GM12878 (cell line): ENCODE data around the gene TMEM214. TPM values are rescaled to one million over a fixed set of nuclear protein-coding genes. Genes with fewer than 3 reads are reported as not detected.
A peak's percentile ranks its signal among the peaks of the same experiment; 100 is the strongest.

Source experiments
- ATAC-seq: fragments of 200-7000 bp; cut with Tn5 transposase; 3 replicates; pipeline ENCODE4 v1.9.1; 2020; ENCODE audit warnings: mild to moderate bottlenecking, moderate library complexity
- BruUV-seq: library from RNA; stranded (reverse); fragments of 400-500 nt; replicated peaks from 2 replicates; lab custom pipeline; 2021; lab: Mats Ljungman, UMichigan
- CTCF ChIA-PET: fragments of 300-600 bp; sonication (Branson Sonifier 250); formaldehyde crosslinking; extraction: SDS; loops from one replicate; lab custom pipeline; 2021; ENCODE audit warnings: inconsistent platforms; lab: Yijun Ruan, JAX
- POLR2A ChIA-PET: fragments of 350-600 bp; formaldehyde crosslinking; extraction: SDS; loops from one replicate; lab custom pipeline; 2021; ENCODE audit warnings: inconsistent platforms; lab: Charles Lee
- RAD21 ChIA-PET: fragments of 300-600 bp; sonication (Branson Sonifier 250); formaldehyde crosslinking; loops from one replicate; lab custom pipeline; 2023; ENCODE audit warnings: antibody characterized with exemption; ENCODE audit not compliant: unreplicated experiment; lab: Charles Lee
- SMC1A ChIA-PET: fragments of 300-600 bp; sonication (Branson Sonifier 250); formaldehyde crosslinking; loops from one replicate; lab custom pipeline; 2023; ENCODE audit not compliant: unreplicated experiment, uncharacterized antibody; lab: Charles Lee
- DNase-seq: peaks from one replicate; pipeline ENCODE4 v3.0.0-alpha.2; 2011; ENCODE audit warnings: low read depth, low spot score
- FAIRE-seq: peaks from 3 replicates; lab custom pipeline; 2011; peaks lifted over from hg19 to GRCh38; lab: Jason Lieb, UNC
- H2AFZ ChIP-seq: 2 replicates; pipeline ENCODE4 v1.6.0; 2011; ENCODE audit warnings: low read depth, low read length, control low read depth; ENCODE audit not compliant: control insufficient read depth
- H3K27ac ChIP-seq: 2 replicates; pipeline ENCODE4 v1.5.1; 2011; ENCODE audit warnings: control low read depth; ENCODE audit not compliant: control insufficient read depth, insufficient read depth
- H3K27me3 ChIP-seq, 2 experiments: replicated peaks in 1 of 2; 2 replicates each; pipeline versions ENCODE4 v1.6.0 to v1.6.1; 2011; ENCODE audit warnings: low read length in 1 of 2; ENCODE audit not compliant: control insufficient read depth in 2 of 2, insufficient read depth in 2 of 2
- H3K36me3 ChIP-seq, 2 experiments: 2 replicates each; pipeline ENCODE4 v1.5.1; 2011; ENCODE audit warnings: low read length in 1 of 2; ENCODE audit not compliant: control insufficient read depth in 2 of 2, insufficient read depth in 2 of 2
- H3K4me1 ChIP-seq: 2 replicates; pipeline ENCODE4 v1.6.1; 2011; ENCODE audit warnings: mild to moderate bottlenecking, low read length, moderate library complexity, mixed read lengths; ENCODE audit not compliant: control insufficient read depth, insufficient read depth
- H3K4me2 ChIP-seq: 2 replicates; pipeline ENCODE4 v1.6.0; 2011; ENCODE audit warnings: control low read depth; ENCODE audit not compliant: control insufficient read depth, insufficient read depth
- H3K4me3 ChIP-seq: fragments of 200-600 bp; sonication (generic); 2 replicates; pipeline ENCODE4 v1.5.1; 2016
- H3K79me2 ChIP-seq: 2 replicates; pipeline ENCODE4 v1.6.0; 2011; ENCODE audit warnings: low read length; ENCODE audit not compliant: control insufficient read depth, insufficient read depth
- H3K9ac ChIP-seq: 2 replicates; pipeline ENCODE4 v1.8.0; 2011; ENCODE audit warnings: low read length, control low read depth, mixed read lengths; ENCODE audit not compliant: control insufficient read depth, insufficient read depth
- H3K9me3 ChIP-seq: replicated peaks from 3 replicates; pipeline ENCODE4 v1.5.1; 2011; ENCODE audit warnings: mild to moderate bottlenecking, low read length; ENCODE audit not compliant: control insufficient read depth, insufficient read depth
- H4K20me1 ChIP-seq: 2 replicates; pipeline ENCODE4 v1.6.0; 2011; ENCODE audit not compliant: control insufficient read depth, insufficient read depth
- CBX5 ChIP-seq: sonication (generic); IDR thresholded peaks from 2 replicates; pipeline ENCODE4 v1.6.1; 2016; ENCODE audit warnings: low read depth, moderate library complexity, mild to moderate bottlenecking, inconsistent platforms
- MEF2B ChIP-seq: fragments of 450-650 bp; IDR thresholded peaks from 2 replicates; pipeline ENCODE4 v1.6.1; 2018; ENCODE audit warnings: mild to moderate bottlenecking, moderate library complexity; ENCODE audit not compliant: partially characterized antibody, poor library complexity, severe bottlenecking
- NBN ChIP-seq: fragments of 450-650 bp; IDR thresholded peaks from 2 replicates; pipeline ENCODE4 v1.6.1; 2016
- NR2C1 ChIP-seq: fragments of 450-650 bp; IDR thresholded peaks from 2 replicates; pipeline ENCODE4 v1.6.1; 2017; ENCODE audit warnings: antibody characterized with exemption, mild to moderate bottlenecking, moderate library complexity
- PAX8 ChIP-seq: fragments of 450-650 bp; IDR thresholded peaks from 2 replicates; pipeline ENCODE4 v1.6.1; 2017; ENCODE audit warnings: mild to moderate bottlenecking, moderate library complexity
- SIX5 ChIP-seq: IDR thresholded peaks from 2 replicates; pipeline ENCODE4 v1.6.1; 2011; ENCODE audit warnings: mild to moderate bottlenecking, low read depth, low read length, moderate library complexity; ENCODE audit not compliant: severe bottlenecking
- TAF1 ChIP-seq: IDR thresholded peaks from 2 replicates; pipeline ENCODE4 v1.6.1; 2011; ENCODE audit warnings: mild to moderate bottlenecking, low read depth, low read length, borderline replicate concordance
- WGBS: methylation state at CpG from one replicate; pipeline ENCODE4 v1.1.6; 2016; ENCODE audit warnings: low lambda C conversion rate; ENCODE audit not compliant: insufficient replicate concordance, insufficient coverage; ENCODE audit errors: missing lambda C conversion rate; 5-methylcytosine and 5-hydroxymethylcytosine counted together
- in situ Hi-C: fragments of 300-500 bp; cut with MboI; formaldehyde crosslinking; loops from 9 replicates; pipeline ENCODE4 v1.14.3; 2018; ENCODE audit warnings: mixed read lengths
- intact Hi-C: fragments of 100-400 bp; cut with micrococcal nuclease; formaldehyde crosslinking; loops from one replicate; pipeline ENCODE4 v1.14.2; 2022; ENCODE audit not compliant: unreplicated experiment
- polyA plus RNA-seq, 11 experiments: library from polyadenylated mRNA; depleted of rRNA in 4 of 11; unstranded in 6 of 11; stranded (reverse) in 5 of 11; fragments of >200 nt; fragmentation: Nextera tagmentation in 4 of 11; fragmentation: Illumina TruSeq in 1 of 11; extraction: Ambion mirVana in 4 of 11; extraction: Trizol in 1 of 11; gene quantifications; 1 replicate in 1 of 11; 2 replicates in 10 of 11; pipeline versions ENCODE4 v1.2.1 to v1.2.3, GENCODE V29; 2011 to 2016; ENCODE audit warnings: inconsistent platforms in 2 of 11, missing spikeins in 2 of 11, low read depth in 1 of 11
- total RNA-seq, 4 experiments: library from RNA; depleted of rRNA in 3 of 4; stranded (reverse); fragments of >200 nt in 3 of 4; fragmentation: Illumina TruSeq in 1 of 4; extraction: Trizol in 1 of 4; gene quantifications; 2 replicates each; pipeline versions ENCODE4 v1.2.1 to v1.2.3, GENCODE V29; 2013 to 2021
- TF ChIP-seq, protein P1 (sequence below): fragments of 450-650 bp; IDR thresholded peaks from 2 replicates; pipeline ENCODE4 v1.6.1; 2017; ENCODE audit warnings: mild to moderate bottlenecking
- TF ChIP-seq, protein P2 (sequence below): IDR thresholded peaks from 2 replicates; pipeline ENCODE4 v1.6.1; 2012; ENCODE audit warnings: low read length, inconsistent platforms
- TF ChIP-seq, protein P3 (sequence below): IDR thresholded peaks from 2 replicates; pipeline ENCODE4 v1.6.1; 2011; ENCODE audit warnings: low read depth, mild to moderate bottlenecking, low read length, moderate library complexity, borderline replicate concordance; ENCODE audit errors: extremely low read depth
- TF ChIP-seq, protein P4 (sequence below): IDR thresholded peaks from 2 replicates; pipeline ENCODE4 v1.6.1; 2012; ENCODE audit warnings: low read depth, low read length, improper control_type of control experiment
- TF ChIP-seq, protein P5 (sequence below): IDR thresholded peaks from 2 replicates; pipeline ENCODE4 v1.6.1; 2011; ENCODE audit warnings: borderline replicate concordance, low read depth, mild to moderate bottlenecking, moderate library complexity, low read length; ENCODE audit not compliant: insufficient read depth, poor library complexity, severe bottlenecking
- TF ChIP-seq, protein P6 (sequence below): fragments of 450-650 bp; IDR thresholded peaks from 2 replicates; pipeline ENCODE4 v1.6.1; 2017; ENCODE audit warnings: mild to moderate bottlenecking, low read depth, inconsistent platforms; ENCODE audit not compliant: poor library complexity, severe bottlenecking

TMEM214 gene
- total and polyA plus RNA-seq, 10 of the 15 experiments (the other 5 are each of a cell fraction or from before 2014, with no cell fraction given): 10.4 to 79.2 (median 45.0) TPM

DNA sequence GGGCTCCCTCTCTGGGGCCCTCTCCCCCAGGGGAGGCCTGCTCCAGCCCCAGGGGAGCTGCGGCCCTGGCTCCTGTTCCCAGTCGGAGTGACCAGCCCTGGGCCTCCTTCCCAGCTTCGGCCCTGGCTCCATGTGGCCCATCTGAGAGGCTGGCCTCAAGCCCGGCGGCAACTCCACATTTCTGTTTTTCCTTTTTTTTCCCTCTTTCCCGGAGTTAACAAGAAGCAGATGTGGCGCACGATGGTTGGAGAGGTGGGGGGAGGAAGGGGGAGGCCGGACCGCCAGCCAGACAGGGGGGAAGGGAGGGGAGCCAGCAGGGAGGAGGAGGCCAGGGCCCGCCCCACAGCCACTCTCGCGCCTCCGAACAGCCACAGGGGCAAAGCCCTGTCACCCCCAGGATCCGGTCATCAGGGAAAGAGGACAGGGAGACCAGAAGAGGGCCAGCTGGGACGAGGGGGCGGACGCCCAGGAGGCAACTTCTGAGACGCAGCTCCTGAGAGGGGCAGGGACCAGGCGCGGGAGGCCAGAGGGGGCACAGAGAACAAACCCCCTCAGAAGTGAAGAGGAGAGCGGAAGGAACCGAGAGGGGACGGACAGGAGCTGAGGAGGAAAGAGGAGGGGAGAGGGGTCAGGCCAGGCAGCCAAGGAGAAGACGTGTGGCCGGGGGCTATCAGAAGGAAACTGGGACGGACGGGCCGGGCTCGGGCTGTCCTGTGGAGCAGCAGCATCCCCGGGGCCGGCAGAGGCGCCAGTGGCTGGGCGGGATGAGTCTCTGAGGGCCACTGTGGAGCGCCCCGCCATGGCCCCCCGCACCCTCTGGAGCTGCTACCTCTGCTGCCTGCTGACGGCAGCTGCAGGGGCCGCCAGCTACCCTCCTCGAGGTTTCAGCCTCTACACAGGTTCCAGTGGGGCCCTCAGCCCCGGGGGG lies 45.8 kb downstream of the TMEM214 start, which contains the start of gene EMILIN1:
Gene EMILIN1, plus strand, starts transcription at position 349 of the 928 bp plus-strand sequence. Its CDS starts 451 bp downstream, at position 800.
- ChIA-PET CTCF (no interaction called here), SMC1A (no interaction called here), POLR2A (no interaction called here), RAD21 (no interaction called here)
- Histone ChIP-seq H3K4me3 (no peak within 1 kb of the TSS), H3K27ac (no peak within 1 kb of the TSS), H3K36me3 (no peaks in the 10 kb centered on the region), H3K27me3 (no peaks in the 10 kb centered on the region), H4K20me1 (no peaks in the 10 kb centered on the region), H3K9me3 (no peaks in the 10 kb centered on the region), H2AFZ (peak within 1 kb of the TSS; percentile 51; the same call in 1 of the 2 replicates), H3K9ac (no peak within 1 kb of the TSS), H3K4me2 (0 out of 2 replicates have a peak within 1 kb of the TSS, but pooled peaks have one; percentile 17), H3K4me1 (peaks cover 47% of the 10 kb centered on the region), H3K79me2 (no peaks in the 10 kb centered on the region)
- in situ Hi-C loops: no loop called here
- FAIRE-seq: no peak
- intact Hi-C loops: no loop called here
- 59% methylated on average over 35 of the region's 41 CpGs for WGBS
- no peak for ATAC-seq
- BruUV-seq: no TSS peak
- DNase-seq: no peak
- TF ChIP-seq, protein P1, sequence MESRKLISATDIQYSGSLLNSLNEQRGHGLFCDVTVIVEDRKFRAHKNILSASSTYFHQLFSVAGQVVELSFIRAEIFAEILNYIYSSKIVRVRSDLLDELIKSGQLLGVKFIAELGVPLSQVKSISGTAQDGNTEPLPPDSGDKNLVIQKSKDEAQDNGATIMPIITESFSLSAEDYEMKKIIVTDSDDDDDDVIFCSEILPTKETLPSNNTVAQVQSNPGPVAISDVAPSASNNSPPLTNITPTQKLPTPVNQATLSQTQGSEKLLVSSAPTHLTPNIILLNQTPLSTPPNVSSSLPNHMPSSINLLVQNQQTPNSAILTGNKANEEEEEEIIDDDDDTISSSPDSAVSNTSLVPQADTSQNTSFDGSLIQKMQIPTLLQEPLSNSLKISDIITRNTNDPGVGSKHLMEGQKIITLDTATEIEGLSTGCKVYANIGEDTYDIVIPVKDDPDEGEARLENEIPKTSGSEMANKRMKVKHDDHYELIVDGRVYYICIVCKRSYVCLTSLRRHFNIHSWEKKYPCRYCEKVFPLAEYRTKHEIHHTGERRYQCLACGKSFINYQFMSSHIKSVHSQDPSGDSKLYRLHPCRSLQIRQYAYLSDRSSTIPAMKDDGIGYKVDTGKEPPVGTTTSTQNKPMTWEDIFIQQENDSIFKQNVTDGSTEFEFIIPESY: no peak
- TF ChIP-seq MEF2B (no peak), NBN (no peak), SIX5 (no peak), NR2C1 (no peak), TAF1 (no peak), PAX8 (no peak), CBX5 (no peak)
- TF ChIP-seq, protein P2, sequence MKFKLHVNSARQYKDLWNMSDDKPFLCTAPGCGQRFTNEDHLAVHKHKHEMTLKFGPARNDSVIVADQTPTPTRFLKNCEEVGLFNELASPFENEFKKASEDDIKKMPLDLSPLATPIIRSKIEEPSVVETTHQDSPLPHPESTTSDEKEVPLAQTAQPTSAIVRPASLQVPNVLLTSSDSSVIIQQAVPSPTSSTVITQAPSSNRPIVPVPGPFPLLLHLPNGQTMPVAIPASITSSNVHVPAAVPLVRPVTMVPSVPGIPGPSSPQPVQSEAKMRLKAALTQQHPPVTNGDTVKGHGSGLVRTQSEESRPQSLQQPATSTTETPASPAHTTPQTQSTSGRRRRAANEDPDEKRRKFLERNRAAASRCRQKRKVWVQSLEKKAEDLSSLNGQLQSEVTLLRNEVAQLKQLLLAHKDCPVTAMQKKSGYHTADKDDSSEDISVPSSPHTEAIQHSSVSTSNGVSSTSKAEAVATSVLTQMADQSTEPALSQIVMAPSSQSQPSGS: no peak
- TF ChIP-seq, protein P3, sequence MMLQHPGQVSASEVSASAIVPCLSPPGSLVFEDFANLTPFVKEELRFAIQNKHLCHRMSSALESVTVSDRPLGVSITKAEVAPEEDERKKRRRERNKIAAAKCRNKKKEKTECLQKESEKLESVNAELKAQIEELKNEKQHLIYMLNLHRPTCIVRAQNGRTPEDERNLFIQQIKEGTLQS: no peak
- TF ChIP-seq, protein P4, sequence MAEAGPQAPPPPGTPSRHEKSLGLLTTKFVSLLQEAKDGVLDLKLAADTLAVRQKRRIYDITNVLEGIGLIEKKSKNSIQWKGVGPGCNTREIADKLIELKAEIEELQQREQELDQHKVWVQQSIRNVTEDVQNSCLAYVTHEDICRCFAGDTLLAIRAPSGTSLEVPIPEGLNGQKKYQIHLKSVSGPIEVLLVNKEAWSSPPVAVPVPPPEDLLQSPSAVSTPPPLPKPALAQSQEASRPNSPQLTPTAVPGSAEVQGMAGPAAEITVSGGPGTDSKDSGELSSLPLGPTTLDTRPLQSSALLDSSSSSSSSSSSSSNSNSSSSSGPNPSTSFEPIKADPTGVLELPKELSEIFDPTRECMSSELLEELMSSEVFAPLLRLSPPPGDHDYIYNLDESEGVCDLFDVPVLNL: no peak
- TF ChIP-seq, protein P5, sequence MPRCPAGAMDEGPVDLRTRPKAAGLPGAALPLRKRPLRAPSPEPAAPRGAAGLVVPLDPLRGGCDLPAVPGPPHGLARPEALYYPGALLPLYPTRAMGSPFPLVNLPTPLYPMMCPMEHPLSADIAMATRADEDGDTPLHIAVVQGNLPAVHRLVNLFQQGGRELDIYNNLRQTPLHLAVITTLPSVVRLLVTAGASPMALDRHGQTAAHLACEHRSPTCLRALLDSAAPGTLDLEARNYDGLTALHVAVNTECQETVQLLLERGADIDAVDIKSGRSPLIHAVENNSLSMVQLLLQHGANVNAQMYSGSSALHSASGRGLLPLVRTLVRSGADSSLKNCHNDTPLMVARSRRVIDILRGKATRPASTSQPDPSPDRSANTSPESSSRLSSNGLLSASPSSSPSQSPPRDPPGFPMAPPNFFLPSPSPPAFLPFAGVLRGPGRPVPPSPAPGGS: no peak
- TF ChIP-seq, protein P6, sequence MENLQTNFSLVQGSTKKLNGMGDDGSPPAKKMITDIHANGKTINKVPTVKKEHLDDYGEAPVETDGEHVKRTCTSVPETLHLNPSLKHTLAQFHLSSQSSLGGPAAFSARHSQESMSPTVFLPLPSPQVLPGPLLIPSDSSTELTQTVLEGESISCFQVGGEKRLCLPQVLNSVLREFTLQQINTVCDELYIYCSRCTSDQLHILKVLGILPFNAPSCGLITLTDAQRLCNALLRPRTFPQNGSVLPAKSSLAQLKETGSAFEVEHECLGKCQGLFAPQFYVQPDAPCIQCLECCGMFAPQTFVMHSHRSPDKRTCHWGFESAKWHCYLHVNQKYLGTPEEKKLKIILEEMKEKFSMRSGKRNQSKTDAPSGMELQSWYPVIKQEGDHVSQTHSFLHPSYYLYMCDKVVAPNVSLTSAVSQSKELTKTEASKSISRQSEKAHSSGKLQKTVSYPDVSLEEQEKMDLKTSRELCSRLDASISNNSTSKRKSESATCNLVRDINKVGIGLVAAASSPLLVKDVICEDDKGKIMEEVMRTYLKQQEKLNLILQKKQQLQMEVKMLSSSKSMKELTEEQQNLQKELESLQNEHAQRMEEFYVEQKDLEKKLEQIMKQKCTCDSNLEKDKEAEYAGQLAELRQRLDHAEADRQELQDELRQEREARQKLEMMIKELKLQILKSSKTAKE: no peak
